Panc1 (cell line): Measurements from ENCODE around the gene RNGTT. TPM values are rescaled to one million over a fixed set of nuclear protein-coding genes. Genes with fewer than 3 reads are reported as not detected.

Source experiments
- ATAC-seq: fragments of 200-7000 bp; cut with Tn5 transposase; 2 replicates; pipeline ENCODE4 v1.9.1; 2020; ENCODE audit warnings: mild to moderate bottlenecking, moderate library complexity
- BruUV-seq: library from RNA; stranded (reverse); fragments of 400-500 nt; replicated peaks from 2 replicates; lab custom pipeline; 2021; lab: Mats Ljungman, UMichigan
- CTCF ChIA-PET: fragments of 300-600 bp; sonication (Branson Sonifier 250); formaldehyde crosslinking; loops from one replicate; lab custom pipeline; 2022; ENCODE audit warnings: antibody characterized with exemption; lab: Charles Lee
- POLR2A ChIA-PET: fragments of 300-600 bp; sonication (Branson Sonifier 250); formaldehyde crosslinking; loops from one replicate; lab custom pipeline; 2022; ENCODE audit warnings: antibody characterized with exemption; lab: Charles Lee
- DNase-seq: peaks from one replicate; pipeline ENCODE4 v3.0.0-alpha.2; 2010; ENCODE audit warnings: low read depth, low spot score
- H3K27ac ChIP-seq: 2 replicates; pipeline ENCODE4 v1.5.1; 2011; ENCODE audit warnings: mild to moderate bottlenecking, low read length, inconsistent platforms
- H3K27me3 ChIP-seq: fragments of 200-500 bp; sonication (Bioruptor generic); 2 replicates; pipeline ENCODE4 v1.6.0; 2014; ENCODE audit warnings: low read length, inconsistent platforms; ENCODE audit not compliant: control insufficient read depth, insufficient read depth
- H3K36me3 ChIP-seq: fragments of 200-500 bp; sonication (Bioruptor generic); 2 replicates; pipeline ENCODE4 v1.5.1; 2014; ENCODE audit warnings: inconsistent platforms, mild to moderate bottlenecking, low read length, moderate library complexity; ENCODE audit not compliant: control insufficient read depth, insufficient read depth
- H3K4me1 ChIP-seq: 2 replicates; pipeline ENCODE4 v1.5.1; 2011; ENCODE audit warnings: inconsistent platforms, mild to moderate bottlenecking, low read length, moderate library complexity; ENCODE audit not compliant: control insufficient read depth, insufficient read depth
- H3K4me3 ChIP-seq, 2 experiments: 2 replicates each; pipeline ENCODE4 v1.5.1; 2011 to 2012; ENCODE audit warnings: low read depth in 2 of 2, low read length in 2 of 2, mild to moderate bottlenecking in 2 of 2, inconsistent platforms in 1 of 2, moderate library complexity in 1 of 2
- H3K9me3 ChIP-seq: fragments of 200-500 bp; sonication (Bioruptor generic); 2 replicates; pipeline ENCODE4 v1.5.1; 2014; ENCODE audit warnings: low read depth, mild to moderate bottlenecking, inconsistent platforms, low read length, moderate library complexity; ENCODE audit not compliant: control insufficient read depth, insufficient read depth
- POLR2AphosphoS5 ChIP-seq: IDR thresholded peaks from 2 replicates; pipeline ENCODE4 v1.6.1; 2012; ENCODE audit warnings: mild to moderate bottlenecking, low read depth, low read length, moderate library complexity
- SIN3A ChIP-seq: IDR thresholded peaks from 2 replicates; pipeline ENCODE4 v1.6.1; 2012; ENCODE audit warnings: low read depth, mild to moderate bottlenecking, low read length, moderate library complexity, borderline replicate concordance; ENCODE audit not compliant: insufficient read depth
- TCF7L2 ChIP-seq: IDR thresholded peaks from 2 replicates; pipeline ENCODE4 v1.6.1; 2011; ENCODE audit warnings: mild to moderate bottlenecking, low read depth, low read length, inconsistent platforms
- in situ Hi-C: cut with HindIII; loops from 2 replicates; pipeline ENCODE4 v1.10.0; 2016; ENCODE audit warnings: low sequenced_read_pairs, low pct_unique_long_range_greater_than_20kb
- intact Hi-C: fragments of 100-400 bp; cut with micrococcal nuclease; formaldehyde crosslinking; loops from one replicate; pipeline ENCODE4 v1.10.0; 2022; ENCODE audit not compliant: unreplicated experiment
- total RNA-seq: library from RNA; stranded (reverse); gene quantifications from one replicate; pipeline ENCODE4 v1.2.1, GENCODE V29; 2021; ENCODE audit not compliant: unreplicated experiment
- TF ChIP-seq, protein P1 (sequence below), 2 experiments: IDR thresholded peaks; 2 replicates each; pipeline ENCODE4 v1.6.1; 2011 to 2012; ENCODE audit warnings: low read depth in 2 of 2, control low read depth in 1 of 2, low read length in 1 of 2, mild to moderate bottlenecking in 1 of 2, moderate library complexity in 1 of 2; ENCODE audit not compliant: insufficient read depth in 1 of 2
- TF ChIP-seq, protein P2 (sequence below): fragments of 450-650 bp; IDR thresholded peaks from 2 replicates; pipeline ENCODE4 v1.5.1; 2017; ENCODE audit warnings: mild to moderate bottlenecking

Gene RNGTT
- total RNA-seq, 1 experiment from 2014 or later = 21.2 TPM

DNA sequence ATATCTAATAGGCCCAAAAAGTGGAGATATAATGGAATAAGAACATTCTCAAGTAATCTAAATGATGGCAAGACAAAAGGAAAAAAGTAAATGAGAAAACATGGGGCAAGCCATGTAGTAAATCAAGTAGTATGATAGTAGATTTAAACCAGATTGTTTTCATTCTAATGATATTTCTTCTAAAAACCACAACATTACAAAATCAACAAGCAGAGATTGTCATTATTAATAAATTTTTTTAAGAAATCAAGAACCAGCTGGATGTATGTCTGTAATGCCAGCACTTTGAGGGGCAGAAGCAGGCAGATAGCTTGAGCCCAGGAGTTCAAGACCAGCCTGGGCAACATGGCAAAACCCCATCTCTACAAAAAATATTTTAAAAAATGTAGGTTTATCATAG is 155.0 kb downstream of the RNGTT start:
- in situ Hi-C loops = no loop called here
- Histone ChIP-seq H3K4me1 (no peaks in the 10 kb centered on the region), H3K27me3 (no peaks in the 10 kb centered on the region), H3K9me3 (peaks cover 8% of the 10 kb centered on the region; the same call in 1 of the 2 replicates), H3K4me3 (no peak overlapping the region), H3K36me3 (no peaks in the 10 kb centered on the region; the same call in 1 of the 2 replicates), H3K27ac (no peak overlapping the region)
- intact Hi-C loops = no loop called here
- no peak for TF ChIP-seq POLR2AphosphoS5
- no peak for TF ChIP-seq TCF7L2
- TF ChIP-seq SIN3A = no peak
- TF ChIP-seq, protein P1, sequence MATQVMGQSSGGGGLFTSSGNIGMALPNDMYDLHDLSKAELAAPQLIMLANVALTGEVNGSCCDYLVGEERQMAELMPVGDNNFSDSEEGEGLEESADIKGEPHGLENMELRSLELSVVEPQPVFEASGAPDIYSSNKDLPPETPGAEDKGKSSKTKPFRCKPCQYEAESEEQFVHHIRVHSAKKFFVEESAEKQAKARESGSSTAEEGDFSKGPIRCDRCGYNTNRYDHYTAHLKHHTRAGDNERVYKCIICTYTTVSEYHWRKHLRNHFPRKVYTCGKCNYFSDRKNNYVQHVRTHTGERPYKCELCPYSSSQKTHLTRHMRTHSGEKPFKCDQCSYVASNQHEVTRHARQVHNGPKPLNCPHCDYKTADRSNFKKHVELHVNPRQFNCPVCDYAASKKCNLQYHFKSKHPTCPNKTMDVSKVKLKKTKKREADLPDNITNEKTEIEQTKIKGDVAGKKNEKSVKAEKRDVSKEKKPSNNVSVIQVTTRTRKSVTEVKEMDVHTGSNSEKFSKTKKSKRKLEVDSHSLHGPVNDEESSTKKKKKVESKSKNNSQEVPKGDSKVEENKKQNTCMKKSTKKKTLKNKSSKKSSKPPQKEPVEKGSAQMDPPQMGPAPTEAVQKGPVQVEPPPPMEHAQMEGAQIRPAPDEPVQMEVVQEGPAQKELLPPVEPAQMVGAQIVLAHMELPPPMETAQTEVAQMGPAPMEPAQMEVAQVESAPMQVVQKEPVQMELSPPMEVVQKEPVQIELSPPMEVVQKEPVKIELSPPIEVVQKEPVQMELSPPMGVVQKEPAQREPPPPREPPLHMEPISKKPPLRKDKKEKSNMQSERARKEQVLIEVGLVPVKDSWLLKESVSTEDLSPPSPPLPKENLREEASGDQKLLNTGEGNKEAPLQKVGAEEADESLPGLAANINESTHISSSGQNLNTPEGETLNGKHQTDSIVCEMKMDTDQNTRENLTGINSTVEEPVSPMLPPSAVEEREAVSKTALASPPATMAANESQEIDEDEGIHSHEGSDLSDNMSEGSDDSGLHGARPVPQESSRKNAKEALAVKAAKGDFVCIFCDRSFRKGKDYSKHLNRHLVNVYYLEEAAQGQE (IDR thresholded peaks at IDR 0.05; ENCODE audit: insufficient read depth in 1 of 2, low read depth in 2 of 2, low read length in 1 of 2) = no peak
- TF ChIP-seq, protein P2, sequence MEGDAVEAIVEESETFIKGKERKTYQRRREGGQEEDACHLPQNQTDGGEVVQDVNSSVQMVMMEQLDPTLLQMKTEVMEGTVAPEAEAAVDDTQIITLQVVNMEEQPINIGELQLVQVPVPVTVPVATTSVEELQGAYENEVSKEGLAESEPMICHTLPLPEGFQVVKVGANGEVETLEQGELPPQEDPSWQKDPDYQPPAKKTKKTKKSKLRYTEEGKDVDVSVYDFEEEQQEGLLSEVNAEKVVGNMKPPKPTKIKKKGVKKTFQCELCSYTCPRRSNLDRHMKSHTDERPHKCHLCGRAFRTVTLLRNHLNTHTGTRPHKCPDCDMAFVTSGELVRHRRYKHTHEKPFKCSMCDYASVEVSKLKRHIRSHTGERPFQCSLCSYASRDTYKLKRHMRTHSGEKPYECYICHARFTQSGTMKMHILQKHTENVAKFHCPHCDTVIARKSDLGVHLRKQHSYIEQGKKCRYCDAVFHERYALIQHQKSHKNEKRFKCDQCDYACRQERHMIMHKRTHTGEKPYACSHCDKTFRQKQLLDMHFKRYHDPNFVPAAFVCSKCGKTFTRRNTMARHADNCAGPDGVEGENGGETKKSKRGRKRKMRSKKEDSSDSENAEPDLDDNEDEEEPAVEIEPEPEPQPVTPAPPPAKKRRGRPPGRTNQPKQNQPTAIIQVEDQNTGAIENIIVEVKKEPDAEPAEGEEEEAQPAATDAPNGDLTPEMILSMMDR = no peak
- ChIA-PET POLR2A (no interaction called here), CTCF (no interaction called here)
- no TSS peak for BruUV-seq
- no peak for ATAC-seq
- DNase-seq = no peak

DNA sequence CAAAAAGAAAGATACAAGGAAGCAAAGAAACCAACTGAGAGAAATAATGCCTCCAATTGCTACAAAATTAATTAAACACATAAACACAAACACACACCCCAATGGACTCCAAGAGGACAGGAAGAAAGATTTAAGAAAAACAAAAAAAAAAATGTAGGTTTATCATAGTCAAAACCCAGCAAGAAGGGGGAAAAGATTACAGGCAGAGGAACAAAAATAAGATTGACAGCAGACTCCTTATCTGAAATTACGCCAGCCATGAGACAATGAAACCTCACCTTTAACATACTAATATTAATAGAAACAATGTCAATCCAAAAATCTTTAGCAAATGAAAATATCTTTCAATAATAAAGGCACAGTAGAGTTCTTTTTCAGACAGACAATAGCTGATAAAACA is 155.8 kb downstream of the RNGTT start:
- in situ Hi-C loops = no loop called here
- Histone ChIP-seq H3K9me3 (peaks cover 8% of the 10 kb centered on the region; the same call in 1 of the 2 replicates), H3K27me3 (no peaks in the 10 kb centered on the region), H3K36me3 (no peaks in the 10 kb centered on the region; the same call in 1 of the 2 replicates), H3K4me1 (no peaks in the 10 kb centered on the region), H3K27ac (no peak overlapping the region), H3K4me3 (no peak overlapping the region)
- BruUV-seq = no TSS peak
- no peak for TF ChIP-seq POLR2AphosphoS5
- TF ChIP-seq, protein P2 = no peak
- TF ChIP-seq TCF7L2 = no peak
- TF ChIP-seq SIN3A = no peak
- TF ChIP-seq, protein P1 (IDR thresholded peaks at IDR 0.05; ENCODE audit: insufficient read depth in 1 of 2, low read depth in 2 of 2, low read length in 1 of 2) = no peak
- DNase-seq = no peak
- POLR2A ChIA-PET = no interaction called here
- CTCF ChIA-PET = no interaction called here
- intact Hi-C loops = no loop called here
- no peak for ATAC-seq
